Omental fat pad (tissue), 4 donors: ENCODE results near the gene GNB5. TPM values are rescaled to one million over a fixed set of nuclear protein-coding genes. Genes with fewer than 3 reads are reported as not detected.
A peak's percentile ranks its signal among the peaks of the same experiment; 100 is the strongest.

Experiments
- ATAC-seq: fragments of 150-250 bp; one replicate; pipeline ENCODE4 v1.9.1; 2016; ENCODE audit warnings: mild to moderate bottlenecking, moderate library complexity; ENCODE audit not compliant: low FRiP score
- DNase-seq: peaks from one replicate; pipeline ENCODE4 v3.0.0-alpha.2; 2019; ENCODE audit warnings: low spot score
- small RNA-seq: library from RNA; depleted of rRNA; stranded (forward); fragments of <200 nt; gene quantifications from one replicate; pipeline ENCODE3, GENCODE V24; 2016
- total RNA-seq, 4 donors: library from RNA; depleted of rRNA; stranded (reverse); fragments of >200 nt; gene quantifications; one replicate each; pipeline ENCODE4 v1.1.0, GENCODE V29; 2016
- TF ChIP-seq, protein P1 (sequence below), 3 donors: fragments of 450-650 bp; IDR thresholded peaks; one replicate each; pipeline ENCODE4 v1.5.1; 2016 to 2017; ENCODE audit warnings: antibody characterized with exemption in 3 of 3, mild to moderate bottlenecking in 3 of 3, moderate library complexity in 2 of 3

Gene GNB5
- total RNA-seq, 4 donors from 2014 or later = 17.2 to 27.1 (median 19.3) TPM

- DNase-seq (no peak), ATAC-seq (peak; percentile 57)
- TF ChIP-seq, protein P1, sequence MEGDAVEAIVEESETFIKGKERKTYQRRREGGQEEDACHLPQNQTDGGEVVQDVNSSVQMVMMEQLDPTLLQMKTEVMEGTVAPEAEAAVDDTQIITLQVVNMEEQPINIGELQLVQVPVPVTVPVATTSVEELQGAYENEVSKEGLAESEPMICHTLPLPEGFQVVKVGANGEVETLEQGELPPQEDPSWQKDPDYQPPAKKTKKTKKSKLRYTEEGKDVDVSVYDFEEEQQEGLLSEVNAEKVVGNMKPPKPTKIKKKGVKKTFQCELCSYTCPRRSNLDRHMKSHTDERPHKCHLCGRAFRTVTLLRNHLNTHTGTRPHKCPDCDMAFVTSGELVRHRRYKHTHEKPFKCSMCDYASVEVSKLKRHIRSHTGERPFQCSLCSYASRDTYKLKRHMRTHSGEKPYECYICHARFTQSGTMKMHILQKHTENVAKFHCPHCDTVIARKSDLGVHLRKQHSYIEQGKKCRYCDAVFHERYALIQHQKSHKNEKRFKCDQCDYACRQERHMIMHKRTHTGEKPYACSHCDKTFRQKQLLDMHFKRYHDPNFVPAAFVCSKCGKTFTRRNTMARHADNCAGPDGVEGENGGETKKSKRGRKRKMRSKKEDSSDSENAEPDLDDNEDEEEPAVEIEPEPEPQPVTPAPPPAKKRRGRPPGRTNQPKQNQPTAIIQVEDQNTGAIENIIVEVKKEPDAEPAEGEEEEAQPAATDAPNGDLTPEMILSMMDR (IDR thresholded peaks at IDR 0.05) = no peak
These were observed 114.1 kb downstream of the GNB5 start for GRCh38 chr15:52076889-52077781.

GRCh38 chr15:52071570-52071969, 119.6 kb downstream of the GNB5 start:
- DNase-seq (no peak), ATAC-seq (no peak)
- TF ChIP-seq, protein P1 (IDR thresholded peaks at IDR 0.05) = no peak

DNA sequence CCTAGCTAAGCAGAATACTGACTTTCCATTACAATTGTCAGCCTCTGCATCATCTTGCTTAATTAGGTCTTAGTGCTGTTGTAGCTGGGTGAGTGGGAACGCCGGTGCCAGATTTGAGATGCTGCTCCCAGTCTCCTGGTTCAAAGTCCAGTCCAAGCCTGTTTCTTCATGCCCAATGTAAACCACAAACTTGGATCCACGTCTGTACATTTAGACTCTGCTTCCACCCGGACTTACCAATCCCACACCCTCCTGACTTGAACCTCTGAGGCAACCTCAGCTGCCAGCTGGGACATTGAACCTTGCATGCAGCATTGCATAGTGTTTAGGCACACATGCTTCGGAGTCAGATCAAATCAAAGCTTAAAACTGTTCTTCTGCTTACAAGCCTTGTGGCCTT, 121.6 kb downstream of the GNB5 start:
- DNase-seq (no peak), ATAC-seq (no peak)
- TF ChIP-seq, protein P1 (IDR thresholded peaks at IDR 0.05) = no peak

DNA sequence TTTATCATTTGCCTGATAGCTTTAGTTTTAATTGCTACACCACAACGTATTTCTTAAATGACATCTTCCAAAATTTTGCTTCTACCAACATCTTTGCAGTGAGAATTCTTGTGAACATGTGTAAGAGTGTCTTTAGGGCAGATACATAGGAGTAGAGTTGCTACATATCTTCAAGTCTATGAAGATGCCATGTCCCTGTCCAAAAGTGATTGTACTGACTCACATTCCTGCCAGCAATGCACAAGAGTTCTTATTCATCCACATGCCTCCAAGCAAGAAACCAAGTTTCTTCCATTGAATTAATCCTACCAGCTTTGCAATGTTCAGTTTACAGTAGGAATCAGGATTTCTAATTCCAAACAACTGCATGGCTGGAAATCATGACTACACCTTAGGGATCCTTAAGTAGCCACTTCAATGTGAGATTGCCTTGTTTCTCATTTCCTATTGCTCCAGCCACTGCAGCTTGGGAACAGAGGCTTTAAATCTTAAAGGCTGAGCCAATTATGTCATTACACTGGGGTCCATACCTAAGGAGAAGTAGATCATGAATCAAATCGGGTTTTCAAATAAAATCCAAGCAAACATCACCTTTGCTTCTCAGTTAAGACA, 123.1 kb downstream of the GNB5 start:
- DNase-seq = no peak
- no peak for ATAC-seq
- TF ChIP-seq, protein P1 (IDR thresholded peaks at IDR 0.05) = no peak

- DNase-seq (no peak), ATAC-seq (no peak)
- TF ChIP-seq, protein P1 (IDR thresholded peaks at IDR 0.05) = no peak
These were observed 123.7 kb downstream of the GNB5 start for GRCh38 chr15:52067545-52067926.

DNA sequence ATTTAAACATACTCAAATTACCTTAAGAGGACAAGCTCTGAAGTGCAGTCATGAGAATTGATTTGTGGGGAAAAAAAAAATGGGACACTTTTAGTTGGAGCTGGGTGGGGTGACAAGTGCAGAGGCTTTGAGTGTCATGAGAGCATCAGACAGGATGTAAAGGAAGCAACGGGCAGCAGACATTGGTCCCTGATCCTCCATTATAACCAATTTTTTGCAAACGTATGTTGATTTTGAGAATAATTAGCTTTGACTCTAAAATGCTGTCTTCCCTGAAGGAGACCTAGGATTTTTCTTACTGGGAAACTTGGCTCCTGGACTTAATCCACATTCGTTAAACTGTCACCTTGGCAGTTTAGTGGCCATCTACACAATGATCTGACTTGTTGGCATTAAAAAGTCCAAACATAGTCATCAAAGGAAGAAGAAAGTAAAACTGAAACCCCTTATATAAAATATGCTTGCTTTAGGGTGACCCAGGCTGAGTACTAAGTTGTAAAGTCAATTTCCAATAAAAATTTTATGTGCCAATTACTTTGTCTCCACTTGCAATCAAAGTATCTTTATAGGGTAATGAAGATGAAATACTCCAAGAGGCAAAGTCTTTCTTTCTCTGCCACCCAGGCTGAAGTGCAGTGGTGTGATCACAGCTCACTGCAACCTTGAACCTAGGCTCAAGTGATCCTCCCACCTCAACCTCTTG, 124.2 kb downstream of the GNB5 start:
- TF ChIP-seq, protein P1 (IDR thresholded peaks at IDR 0.05) = no peak
- no peak for ATAC-seq
- DNase-seq = no peak

Small RNA genes within 50 kb of the gene (small RNA-seq; reads per million reads assigned to genes)
- gene RF00019 = not detected

Other genes with a start within 250 kb of the GNB5 start
- gene LEO1, start 219.6 kb downstream of the GNB5 start, total RNA-seq = 10 to 100 TPM; 11.4 to 19.6 (median 15.0) TPM
- 10 to 100 TPM; 20.3 to 44.9 (median 28.9) TPM for gene MAPK6, start 172.2 kb downstream of the GNB5 start, total RNA-seq
- under 1 TPM in 2 of 4 donors, not detected in 2; 0.56 to 0.72 TPM for gene BCL2L10, start 78.6 kb downstream of the GNB5 start, total RNA-seq
- gene MYO5C, start 104.4 kb upstream of the GNB5 start, total RNA-seq = 10 to 100 TPM in 3 of 4 donors, 1 to 10 TPM in 1; 7.7 to 58.3 (median 15.5) TPM